ENCODE measurements around the gene FBXO31. TPM values are rescaled to one million over a fixed set of nuclear protein-coding genes. Genes with fewer than 3 reads are reported as not detected.

Gene FBXO31
- total and polyA plus RNA-seq, 2 donors (not counting 3 experiments of a cell fraction or from before 2014, with no cell fraction given), result 17.1 to 31.8 TPM

GRCh38 chr16:87426423-87427215 is 43.0 kb upstream of the FBXO31 start:
- H3K4me2 ChIP-seq (ENCODE audit: insufficient read depth, low read length), result no peak overlapping the region
- ChIA-PET POLR2A (no interaction called here), CTCF (interaction anchor here (0.9 kb wide), 1 partner anchor 10 kb away, joined by 3 read pairs; no protein-coding TSS in a partner anchor)
- DNase-seq (ENCODE audit: low read depth, low spot score) (no peak), FAIRE-seq (no peak)
- no peaks in the 10 kb centered on the region for H3K9me1 ChIP-seq (replicated peaks; ENCODE audit: control insufficient read depth, extremely low read depth, insufficient read depth, low read length)
- H4K20me1 ChIP-seq (replicated peaks; ENCODE audit: control insufficient read depth, extremely low read depth, insufficient read depth, low read length), result no peaks in the 10 kb centered on the region
- TF ChIP-seq MYC (IDR thresholded peaks at IDR 0.05; ENCODE audit: low read depth, low read length) (no peak), POLR2A (IDR thresholded peaks at IDR 0.05; ENCODE audit: low read depth, low read length) (no peak), MAX (IDR thresholded peaks at IDR 0.05; ENCODE audit: insufficient read depth, insufficient read length) (no peak), EZH2 (IDR thresholded peaks at IDR 0.05; ENCODE audit: borderline replicate concordance, low read depth, low read length, severe bottlenecking) (no peak), FOS (IDR thresholded peaks at IDR 0.05; ENCODE audit: borderline replicate concordance, insufficient read depth, low read length) (no peak), CTCF (IDR thresholded peaks at IDR 0.05; ENCODE audit: extremely low read depth in 1 of 2, insufficient read depth in 1 of 2, low read depth in 1 of 2, low read length in 2 of 2) (no peak), JUN (IDR thresholded peaks at IDR 0.05; ENCODE audit: borderline replicate concordance, insufficient read depth, insufficient read length, low read depth) (no peak)
- H3K79me2 ChIP-seq (ENCODE audit: control insufficient read depth, insufficient read depth, low read length), result no peaks in the 10 kb centered on the region
- no peaks in the 10 kb centered on the region for H3K27me3 ChIP-seq (ENCODE audit: control insufficient read depth in 2 of 2, insufficient read depth in 2 of 2, low read length in 2 of 2)
- no peak overlapping the region for H2AFZ ChIP-seq (ENCODE audit: low read depth, low read length)
- intact Hi-C loops (cut with micrococcal nuclease), result no loop called here
- H3K4me1 ChIP-seq (ENCODE audit: control insufficient read depth, extremely low read depth, insufficient read depth, low read length), result no peaks in the 10 kb centered on the region
- H3K9ac ChIP-seq (replicated peaks; ENCODE audit: extremely low read depth, insufficient read depth, low read length), result no peak overlapping the region
- H3K27ac ChIP-seq (ENCODE audit: insufficient read depth, low read depth, low read length), result no peak overlapping the region
- H3K9me3 ChIP-seq (replicated peaks; ENCODE audit: control insufficient read depth, insufficient read depth, low read length), result no peaks in the 10 kb centered on the region
- H3K4me3 ChIP-seq (replicated peaks in 1 of 3; ENCODE audit: insufficient read depth in 1 of 3, low read depth in 1 of 3, low read length in 3 of 3), result no peak overlapping the region
- BruUV-seq (replicated peaks), result no TSS peak
- dilution Hi-C loops (cut with MboI; ENCODE audit: extremely low pct_ligation_motif_present, low sequenced_read_pairs), result no loop called here
- H3K36me3 ChIP-seq (ENCODE audit: control insufficient read depth in 2 of 2, extremely low read depth in 1 of 2, insufficient read depth in 2 of 2, low read length in 2 of 2), result peaks cover 3 to 22% of the 10 kb centered on the region in 2 experiments

Data from endothelial cell of umbilical vein (primary cell).